Measurements from ENCODE around the gene ALDH3B1.

Gene ALDH3B1

DNA sequence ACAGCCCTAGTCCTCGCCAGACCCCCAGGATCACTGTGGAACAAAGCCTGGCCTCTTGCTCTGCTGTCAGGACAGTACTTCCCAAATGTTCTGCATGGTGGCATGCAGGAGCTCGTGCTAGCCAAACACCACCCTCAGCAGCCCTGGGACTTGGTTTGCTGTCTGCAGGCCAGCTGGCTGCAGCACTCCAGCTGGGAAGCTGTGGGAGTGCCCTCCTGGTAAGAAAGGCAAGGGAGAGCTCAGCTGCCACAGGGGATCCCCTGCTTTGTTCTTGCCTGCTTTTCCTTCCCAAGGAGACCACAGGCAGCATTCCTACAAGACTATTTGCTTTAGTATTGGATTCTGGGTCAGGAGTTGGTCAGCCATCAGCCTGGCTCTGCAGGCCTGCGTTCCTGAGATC is 56.6 kb downstream of the ALDH3B1 start:
- peak; percentile 49 for DNase-seq (ENCODE audit: low read depth, low spot score)

- DNase-seq (ENCODE audit: low read depth, low spot score) = no peak
These were observed 57.9 kb downstream of the ALDH3B1 start for GRCh38 chr11:68067991-68068390.

- DNase-seq (ENCODE audit: low read depth, low spot score) = no peak
These were observed 61.3 kb downstream of the ALDH3B1 start for GRCh38 chr11:68071281-68072048.

- DNase-seq (ENCODE audit: low read depth, low spot score) = no peak
These were observed 64.6 kb downstream of the ALDH3B1 start for GRCh38 chr11:68074584-68075352.

DNA sequence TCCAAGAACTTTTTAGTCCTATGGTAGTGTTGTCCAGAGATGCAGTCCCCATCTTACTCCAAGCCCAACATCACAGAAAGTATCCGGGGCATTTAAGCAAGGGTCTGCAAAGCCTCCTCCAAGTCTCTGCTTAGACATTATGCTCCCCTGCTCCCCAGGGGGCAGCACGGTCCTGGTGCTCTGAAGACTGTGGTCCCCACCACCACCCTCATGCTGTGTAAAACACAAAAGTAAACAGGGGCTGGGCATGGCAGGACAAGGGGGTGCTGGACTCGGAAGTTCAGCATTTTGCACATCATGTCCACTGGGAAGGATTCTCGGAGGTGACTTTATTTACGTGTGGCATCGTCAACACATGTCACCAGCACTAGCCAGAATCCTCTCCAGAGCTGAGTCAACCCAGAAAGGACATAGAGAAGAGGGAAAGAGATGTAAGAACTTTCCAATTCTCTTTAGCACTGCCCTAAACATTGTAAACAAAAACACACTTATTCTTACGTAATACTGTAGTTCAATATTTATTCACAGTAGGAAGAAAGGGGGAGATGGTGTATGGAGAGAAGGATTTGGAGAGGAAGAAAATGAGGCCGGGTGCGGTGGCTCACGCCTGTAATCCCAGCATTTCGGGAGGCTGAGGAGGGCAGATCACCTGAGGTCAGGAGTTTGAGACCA is 66.4 kb downstream of the ALDH3B1 start:
- DNase-seq (ENCODE audit: low read depth, low spot score) = no peak

GRCh38 chr11:68077617-68078582 is 67.8 kb downstream of the ALDH3B1 start:
- DNase-seq (ENCODE audit: low read depth, low spot score) = no peak
